Measurements from ENCODE around the gene CALM1. TPM values are rescaled to one million over a fixed set of nuclear protein-coding genes. Genes with fewer than 3 reads are reported as not detected.

CALM1 gene
- total RNA-seq, 6 experiments from 2014 or later = 143 to 207 (median 161) TPM

DNA sequence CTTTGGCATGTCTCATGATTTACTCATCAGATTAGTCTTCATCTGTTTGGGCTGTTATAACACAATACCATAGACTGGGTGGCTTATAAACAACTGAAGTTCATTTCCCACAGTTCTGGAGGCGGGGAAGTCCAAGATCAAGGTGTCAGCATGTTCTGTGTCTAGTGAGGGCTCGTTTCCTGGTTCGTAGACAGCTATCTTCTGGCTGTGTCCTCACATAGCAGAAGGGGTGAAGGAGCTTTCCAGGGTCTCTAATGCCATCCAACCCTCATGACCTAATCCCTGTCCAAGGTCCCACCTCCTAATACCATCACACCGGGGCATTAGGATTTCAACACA, 34.3 kb upstream of the CALM1 start:
- DNase-seq = no peak
- ATAC-seq = no peak
- WGBS (ENCODE audit: insufficient coverage, low coverage, low lambda C conversion rate, missing lambda C conversion rate) = 68% methylated on average over 2 of the region's 4 CpGs
- Histone ChIP-seq H3K27ac (no peak overlapping the region), H3K9me3 (no peaks in the 10 kb centered on the region), H3K27me3 (no peaks in the 10 kb centered on the region), H3K36me3 (no peaks in the 10 kb centered on the region), H3K4me1 (peaks cover 0 to 13% (median 0%) of the 10 kb centered on the region in 4 donors), H3K4me3 (no peak overlapping the region)
- TF ChIP-seq, protein P1, sequence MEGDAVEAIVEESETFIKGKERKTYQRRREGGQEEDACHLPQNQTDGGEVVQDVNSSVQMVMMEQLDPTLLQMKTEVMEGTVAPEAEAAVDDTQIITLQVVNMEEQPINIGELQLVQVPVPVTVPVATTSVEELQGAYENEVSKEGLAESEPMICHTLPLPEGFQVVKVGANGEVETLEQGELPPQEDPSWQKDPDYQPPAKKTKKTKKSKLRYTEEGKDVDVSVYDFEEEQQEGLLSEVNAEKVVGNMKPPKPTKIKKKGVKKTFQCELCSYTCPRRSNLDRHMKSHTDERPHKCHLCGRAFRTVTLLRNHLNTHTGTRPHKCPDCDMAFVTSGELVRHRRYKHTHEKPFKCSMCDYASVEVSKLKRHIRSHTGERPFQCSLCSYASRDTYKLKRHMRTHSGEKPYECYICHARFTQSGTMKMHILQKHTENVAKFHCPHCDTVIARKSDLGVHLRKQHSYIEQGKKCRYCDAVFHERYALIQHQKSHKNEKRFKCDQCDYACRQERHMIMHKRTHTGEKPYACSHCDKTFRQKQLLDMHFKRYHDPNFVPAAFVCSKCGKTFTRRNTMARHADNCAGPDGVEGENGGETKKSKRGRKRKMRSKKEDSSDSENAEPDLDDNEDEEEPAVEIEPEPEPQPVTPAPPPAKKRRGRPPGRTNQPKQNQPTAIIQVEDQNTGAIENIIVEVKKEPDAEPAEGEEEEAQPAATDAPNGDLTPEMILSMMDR (IDR thresholded peaks at IDR 0.05) = no peak
- no peak for TF ChIP-seq POLR2A (IDR thresholded peaks at IDR 0.05)
- intact Hi-C loops (cut with DNase I) = no loop called here

DNA sequence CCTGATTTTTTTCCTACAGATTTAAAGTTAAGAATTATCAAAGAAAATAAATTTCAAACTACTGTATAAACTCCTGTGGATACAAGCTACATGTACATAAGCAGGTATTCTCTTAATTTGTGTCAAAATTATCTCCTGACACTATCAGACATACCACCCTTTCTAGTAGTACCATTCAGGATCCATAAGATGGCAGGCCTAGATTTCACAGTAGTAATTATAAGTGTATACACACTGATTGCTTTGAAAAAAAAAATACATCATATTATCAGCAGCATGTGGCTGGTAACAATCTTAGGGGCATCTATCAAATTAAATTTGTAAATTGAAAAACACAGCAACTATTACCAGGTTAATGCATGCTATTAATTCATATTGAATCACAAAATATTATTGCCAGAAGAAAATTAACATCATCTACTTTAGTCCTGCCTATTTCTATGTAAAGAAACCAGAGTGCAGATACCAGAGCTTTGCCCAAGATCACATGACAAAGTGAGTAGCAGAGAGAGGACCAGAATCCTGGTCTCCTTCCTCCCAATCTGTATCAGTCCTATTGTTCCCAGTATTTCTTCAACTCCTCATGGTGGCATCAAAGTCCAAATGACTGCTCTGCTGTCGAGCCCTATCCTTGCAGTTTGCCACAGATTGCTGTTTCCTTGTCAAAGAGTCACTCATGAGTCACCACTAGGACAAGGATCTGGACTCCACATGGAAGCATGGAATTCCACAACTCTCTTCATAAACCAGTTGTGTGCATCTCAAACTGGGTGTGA, 27.7 kb upstream of the CALM1 start:
- H3K4me1 ChIP-seq = peaks cover 0 to 8% (median 0%) of the 10 kb centered on the region in 4 donors
- 33% methylated on average over 1 of the region's 1 CpG for WGBS (ENCODE audit: insufficient coverage, low coverage, low lambda C conversion rate, missing lambda C conversion rate)
- H3K27me3 ChIP-seq = no peaks in the 10 kb centered on the region
- H3K4me3 ChIP-seq = no peak overlapping the region
- no peak overlapping the region for H3K27ac ChIP-seq
- DNase-seq (no peak), ATAC-seq (peak in 3 of 4 donors; percentile 43 to 96 (median 66))
- intact Hi-C loops (cut with DNase I) = no loop called here
- no peaks in the 10 kb centered on the region for H3K9me3 ChIP-seq
- TF ChIP-seq POLR2A (IDR thresholded peaks at IDR 0.05) = no peak
- TF ChIP-seq, protein P1 (IDR thresholded peaks at IDR 0.05) = peak in 1 of 4 donors; percentile 10
- no peaks in the 10 kb centered on the region for H3K36me3 ChIP-seq

DNA sequence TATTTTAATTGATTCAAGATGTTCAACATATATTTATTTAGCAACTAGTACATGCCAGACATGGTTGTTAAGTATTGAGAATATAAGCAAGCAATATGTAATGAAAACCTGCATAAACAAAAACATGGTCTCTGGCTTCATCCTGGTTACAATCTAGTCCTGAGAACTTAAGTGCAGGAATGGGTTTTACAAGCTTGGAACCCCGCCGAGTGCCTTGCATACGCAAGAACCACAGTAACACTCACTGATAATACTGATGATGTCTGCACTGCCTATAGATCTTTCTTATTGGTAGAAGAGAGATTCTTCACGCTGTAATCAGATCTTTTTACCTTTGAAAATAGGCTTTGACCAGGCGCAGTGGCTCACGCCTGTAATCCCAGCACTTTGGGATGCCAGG, 22.9 kb upstream of the CALM1 start:
- no peaks in the 10 kb centered on the region for H3K4me1 ChIP-seq
- DNase-seq (no peak), ATAC-seq (no peak)
- H3K9me3 ChIP-seq = no peaks in the 10 kb centered on the region
- H3K4me3 ChIP-seq = no peak overlapping the region
- WGBS (ENCODE audit: insufficient coverage, low coverage, low lambda C conversion rate, missing lambda C conversion rate) = 88% methylated on average over 6 of the region's 6 CpGs
- no peaks in the 10 kb centered on the region for H3K36me3 ChIP-seq
- intact Hi-C loops (cut with DNase I) = no loop called here
- H3K27me3 ChIP-seq = no peaks in the 10 kb centered on the region
- no peak for TF ChIP-seq POLR2A (IDR thresholded peaks at IDR 0.05)
- TF ChIP-seq, protein P1 (IDR thresholded peaks at IDR 0.05) = no peak
- no peak overlapping the region for H3K27ac ChIP-seq

DNA sequence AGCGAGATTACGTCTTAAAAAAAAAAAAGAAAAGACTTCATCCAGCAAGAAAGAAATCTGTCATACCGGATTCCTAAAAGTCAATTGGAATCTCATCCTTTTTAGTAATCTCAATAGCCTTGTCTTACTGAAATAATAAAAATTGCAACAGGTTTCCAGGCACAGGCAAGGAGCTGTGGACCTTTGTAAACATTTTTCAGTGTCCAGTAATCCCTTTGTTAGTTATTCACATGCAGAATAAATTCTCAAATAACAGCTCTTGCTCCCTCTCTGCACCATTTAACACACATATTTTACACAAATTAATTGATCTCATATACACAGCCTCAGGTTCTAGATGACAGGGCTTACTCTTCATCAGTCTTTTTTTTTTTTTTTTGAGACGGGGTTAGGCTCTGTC, 22.0 kb upstream of the CALM1 start:
- no peak for DNase-seq
- intact Hi-C loops (cut with DNase I) = no loop called here
- H3K27me3 ChIP-seq = no peaks in the 10 kb centered on the region
- H3K9me3 ChIP-seq = no peaks in the 10 kb centered on the region
- no peak overlapping the region for H3K27ac ChIP-seq
- no peak for ATAC-seq
- TF ChIP-seq, protein P1 (IDR thresholded peaks at IDR 0.05) = no peak
- TF ChIP-seq POLR2A (IDR thresholded peaks at IDR 0.05) = no peak
- H3K4me1 ChIP-seq = no peaks in the 10 kb centered on the region
- WGBS (ENCODE audit: insufficient coverage, low coverage, low lambda C conversion rate, missing lambda C conversion rate) = 91% methylated on average over 3 of the region's 4 CpGs
- no peak overlapping the region for H3K4me3 ChIP-seq
- H3K36me3 ChIP-seq = no peaks in the 10 kb centered on the region
